CD4-positive, alpha-beta memory T cell (primary cell): Measurements from ENCODE around the gene AMBP. TPM values are rescaled to one million over a fixed set of nuclear protein-coding genes. Genes with fewer than 3 reads are reported as not detected.

ENCODE experiments used
- CTCF ChIA-PET: fragments of 350-600 bp; sonication (Branson Sonifier 250); formaldehyde crosslinking; loops from one replicate; lab custom pipeline; 2021; ENCODE audit warnings: inconsistent platforms; ENCODE audit not compliant: partially characterized antibody; lab: Charles Lee
- POLR2A ChIA-PET: fragments of 350-600 bp; sonication (Branson Sonifier 250); formaldehyde crosslinking; loops from one replicate; lab custom pipeline; 2021; ENCODE audit not compliant: partially characterized antibody; lab: Charles Lee
- DNase-seq, 5 donors: peaks; one replicate each; pipeline versions ENCODE4 v3.0.0 to v3.0.0-alpha.2; 2020 to 2022; ENCODE audit warnings: mixed read lengths in 1 of 5
- H3K27ac ChIP-seq: one replicate; pipeline ENCODE4 v1.7.0; 2013; ENCODE audit warnings: low read depth, low read length
- H3K27me3 ChIP-seq: 2 replicates; pipeline ENCODE4 v1.7.0; 2013; ENCODE audit warnings: mild to moderate bottlenecking, low read length, moderate library complexity; ENCODE audit not compliant: insufficient read depth
- H3K36me3 ChIP-seq: 2 replicates; pipeline ENCODE4 v1.7.0; 2013; ENCODE audit warnings: mild to moderate bottlenecking, low read length, moderate library complexity; ENCODE audit not compliant: insufficient read depth
- H3K4me1 ChIP-seq: 2 replicates; pipeline ENCODE4 v1.7.0; 2013; ENCODE audit warnings: mild to moderate bottlenecking, low read length, moderate library complexity; ENCODE audit not compliant: insufficient read depth
- H3K4me3 ChIP-seq, 2 donors: one replicate each; pipeline ENCODE4 v1.7.0; 2013; ENCODE audit warnings: low read length in 2 of 2, mild to moderate bottlenecking in 1 of 2
- H3K9me3 ChIP-seq, 2 donors: one replicate each; pipeline ENCODE4 v1.7.0; 2013; ENCODE audit warnings: low read length in 2 of 2, control low read depth in 1 of 2; ENCODE audit not compliant: control insufficient read depth in 1 of 2
- H3K27ac Mint-ChIP-seq, 7 donors: one replicate each; pipeline ENCODE4 v1.8.0; 2020 to 2021; ENCODE audit warnings: mixed read lengths in 7 of 7, mild to moderate bottlenecking in 6 of 7, inconsistent platforms in 3 of 7, moderate library complexity in 3 of 7
- H3K27me3 Mint-ChIP-seq, 2 donors: one replicate each; pipeline ENCODE4 v1.8.0; 2020 to 2021; ENCODE audit warnings: mixed read lengths in 2 of 2
- H3K36me3 Mint-ChIP-seq, 2 donors: one replicate each; pipeline ENCODE4 v1.8.0; 2020 to 2021; ENCODE audit warnings: mixed read lengths in 2 of 2, inconsistent platforms in 1 of 2, mild to moderate bottlenecking in 1 of 2
- H3K4me1 Mint-ChIP-seq, 4 donors: one replicate each; pipeline ENCODE4 v1.8.0; 2020 to 2021; ENCODE audit warnings: mixed read lengths in 4 of 4, mild to moderate bottlenecking in 1 of 4
- H3K4me3 Mint-ChIP-seq, 8 donors: one replicate each; pipeline ENCODE4 v1.8.0; 2020 to 2021; ENCODE audit warnings: mixed read lengths in 8 of 8, mild to moderate bottlenecking in 7 of 8, moderate library complexity in 6 of 8, inconsistent platforms in 3 of 8
- H3K9me3 Mint-ChIP-seq, 8 donors: one replicate each; pipeline ENCODE4 v1.8.0; 2020 to 2021; ENCODE audit warnings: mixed read lengths in 8 of 8, mild to moderate bottlenecking in 5 of 8, inconsistent platforms in 3 of 8, moderate library complexity in 1 of 8
- intact Hi-C: fragments of 100-400 bp; cut with micrococcal nuclease; formaldehyde crosslinking; loops from one replicate; pipeline ENCODE4 v1.15.1; 2023
- polyA plus RNA-seq, 2 donors: library from polyadenylated mRNA; unstranded; fragments of 300-500 nt; fragmentation: Illumina TruSeq; gene quantifications; one replicate each; pipeline ENCODE4 v1.2.3, GENCODE V29; 2021
- total RNA-seq, 2 experiments: library from RNA; stranded (reverse); gene quantifications; one replicate each; pipeline ENCODE4 v1.2.3, GENCODE V29; 2021

Gene AMBP
- total and polyA plus RNA-seq, 4 experiments from 2014 or later = not detected

DNA sequence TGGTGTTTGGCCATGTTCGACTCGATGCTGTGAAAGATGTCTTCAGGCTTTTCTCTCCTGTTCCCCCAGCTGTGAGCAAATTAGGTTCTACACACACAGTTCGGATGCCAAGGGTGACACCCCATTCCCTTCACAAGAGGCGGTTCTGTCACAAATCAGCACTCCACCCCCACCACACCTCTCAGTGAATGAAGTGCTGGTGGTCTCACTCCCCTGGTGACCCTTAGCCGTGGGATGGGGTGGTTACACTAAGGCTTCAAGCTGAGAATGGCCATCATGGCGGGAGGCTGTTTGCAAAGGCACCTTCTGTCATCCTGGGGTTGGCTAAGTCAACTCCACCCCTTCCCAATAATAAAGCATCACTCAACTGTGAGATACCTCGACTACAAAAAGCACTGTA is 26.4 kb downstream of the AMBP start:
- H3K4me3 Mint-ChIP-seq = no peak overlapping the region
- Histone ChIP-seq H3K4me1 (no peaks in the 10 kb centered on the region), H3K4me3 (no peak overlapping the region), H3K36me3 (no peaks in the 10 kb centered on the region), H3K27me3 (no peaks in the 10 kb centered on the region), H3K9me3 (no peaks in the 10 kb centered on the region), H3K27ac (no peak overlapping the region)
- H3K9me3 Mint-ChIP-seq = no peaks in the 10 kb centered on the region
- DNase-seq = no peak
- H3K27ac Mint-ChIP-seq = no peak overlapping the region
- H3K36me3 Mint-ChIP-seq = peaks cover 0 to 3% of the 10 kb centered on the region in 2 donors
- no peaks in the 10 kb centered on the region for H3K4me1 Mint-ChIP-seq
- POLR2A ChIA-PET = no interaction called here
- CTCF ChIA-PET = no interaction called here
- H3K27me3 Mint-ChIP-seq = peaks cover 0 to under 1% of the 10 kb centered on the region in 2 donors
- intact Hi-C loops = no loop called here

DNA sequence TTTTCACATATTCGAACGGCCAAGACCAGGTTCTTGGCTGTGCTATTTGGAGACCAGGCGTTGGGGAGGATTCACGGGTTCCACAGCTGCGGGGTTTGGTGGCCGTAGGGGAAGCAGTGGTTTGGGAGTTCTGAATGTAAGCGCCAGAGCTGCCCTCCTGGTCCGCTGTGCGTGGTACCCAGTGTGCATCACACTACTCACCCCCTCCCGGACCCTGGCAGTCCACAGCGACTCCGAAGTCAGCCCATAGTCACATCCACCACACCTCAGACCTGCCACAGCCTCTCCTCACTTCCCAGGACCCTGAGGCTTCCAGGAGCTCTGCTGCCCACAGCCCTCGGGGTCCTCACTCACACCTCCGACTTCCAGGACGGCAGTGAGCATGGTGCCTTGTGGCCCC is 26.8 kb downstream of the AMBP start:
- POLR2A ChIA-PET = no interaction called here
- no peaks in the 10 kb centered on the region for H3K9me3 ChIP-seq
- no peak overlapping the region for H3K27ac ChIP-seq
- H3K36me3 ChIP-seq = no peaks in the 10 kb centered on the region
- intact Hi-C loops = no loop called here
- peaks cover 0 to 4% of the 10 kb centered on the region in 2 donors for H3K27me3 Mint-ChIP-seq
- no peak overlapping the region for H3K4me3 Mint-ChIP-seq
- no peaks in the 10 kb centered on the region for H3K27me3 ChIP-seq
- H3K4me1 ChIP-seq = no peaks in the 10 kb centered on the region
- CTCF ChIA-PET = interaction anchor here (0.9 to 1.0 kb wide), 2 partner anchors 33 to 57 kb away, joined by 3 read pairs; no protein-coding TSS in a partner anchor
- H3K4me3 ChIP-seq = no peak overlapping the region
- H3K27ac Mint-ChIP-seq = no peak overlapping the region
- no peaks in the 10 kb centered on the region for H3K4me1 Mint-ChIP-seq
- H3K9me3 Mint-ChIP-seq = no peaks in the 10 kb centered on the region
- no peak for DNase-seq
- H3K36me3 Mint-ChIP-seq = peaks cover 0 to 3% of the 10 kb centered on the region in 2 donors

DNA sequence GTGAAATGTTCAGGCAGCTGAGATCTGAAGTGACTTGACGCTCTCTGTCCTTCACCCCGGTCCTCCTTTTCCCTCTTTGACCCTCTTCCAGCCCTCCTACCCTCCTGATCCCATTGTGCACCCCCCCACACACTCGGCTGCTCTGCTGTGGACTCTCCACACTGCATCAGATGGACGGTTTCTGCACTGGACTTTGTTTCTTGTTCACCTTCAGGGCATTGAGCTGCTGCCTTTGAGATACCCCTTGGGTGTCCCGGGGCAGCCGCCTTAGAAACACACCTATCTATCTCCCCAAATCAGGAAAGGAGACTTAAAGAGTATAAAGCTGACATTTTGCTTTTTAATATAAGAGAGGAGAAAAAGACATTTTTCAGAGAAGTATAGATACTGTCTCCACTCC is 27.5 kb downstream of the AMBP start:
- no peaks in the 10 kb centered on the region for H3K9me3 Mint-ChIP-seq
- POLR2A ChIA-PET = no interaction called here
- CTCF ChIA-PET = interaction anchor here (0.9 to 1.0 kb wide), 2 partner anchors 34 to 57 kb away, joined by 3 read pairs; no protein-coding TSS in a partner anchor

GRCh38 chr9:114050226-114050568 is 27.9 kb downstream of the AMBP start:
- Histone ChIP-seq H3K36me3 (no peaks in the 10 kb centered on the region), H3K4me1 (no peaks in the 10 kb centered on the region), H3K27ac (no peak overlapping the region), H3K4me3 (no peak overlapping the region), H3K9me3 (no peaks in the 10 kb centered on the region), H3K27me3 (no peaks in the 10 kb centered on the region)
- H3K9me3 Mint-ChIP-seq = no peaks in the 10 kb centered on the region
- ChIA-PET POLR2A (no interaction called here), CTCF (interaction anchor here (0.9 to 1.0 kb wide), 2 partner anchors 34 to 58 kb away, joined by 3 read pairs; no protein-coding TSS in a partner anchor)
- H3K36me3 Mint-ChIP-seq = peaks cover 0 to 3% of the 10 kb centered on the region in 2 donors
- H3K27ac Mint-ChIP-seq = no peak overlapping the region
- DNase-seq = no peak
- H3K4me3 Mint-ChIP-seq = no peak overlapping the region
- H3K4me1 Mint-ChIP-seq = no peaks in the 10 kb centered on the region
- H3K27me3 Mint-ChIP-seq = peaks cover 0 to 4% of the 10 kb centered on the region in 2 donors
- intact Hi-C loops = no loop called here

More for the DNA sequence above, 27.5 kb downstream of the AMBP start:
- no peak overlapping the region for H3K4me3 Mint-ChIP-seq
- no peak for DNase-seq
- H3K9me3 ChIP-seq = no peaks in the 10 kb centered on the region
- peaks cover 0 to 4% of the 10 kb centered on the region in 2 donors for H3K27me3 Mint-ChIP-seq
- intact Hi-C loops = no loop called here
- H3K4me1 ChIP-seq = no peaks in the 10 kb centered on the region
- no peak overlapping the region for H3K27ac ChIP-seq
- H3K4me3 ChIP-seq = no peak overlapping the region
- no peaks in the 10 kb centered on the region for H3K4me1 Mint-ChIP-seq
- H3K27ac Mint-ChIP-seq = no peak overlapping the region
- peaks cover 0 to 3% of the 10 kb centered on the region in 2 donors for H3K36me3 Mint-ChIP-seq
- no peaks in the 10 kb centered on the region for H3K36me3 ChIP-seq
- H3K27me3 ChIP-seq = no peaks in the 10 kb centered on the region

- no peak overlapping the region for H3K27ac Mint-ChIP-seq
- H3K4me1 ChIP-seq = no peaks in the 10 kb centered on the region
- no peaks in the 10 kb centered on the region for H3K9me3 Mint-ChIP-seq
- no peaks in the 10 kb centered on the region for H3K27me3 ChIP-seq
- intact Hi-C loops = no loop called here
- no peaks in the 10 kb centered on the region for H3K36me3 ChIP-seq
- peaks cover 0 to 3% of the 10 kb centered on the region in 2 donors for H3K36me3 Mint-ChIP-seq
- POLR2A ChIA-PET = no interaction called here
- DNase-seq = no peak
- peaks cover 0 to 4% of the 10 kb centered on the region in 2 donors for H3K27me3 Mint-ChIP-seq
- H3K4me3 ChIP-seq = no peak overlapping the region
- H3K4me1 Mint-ChIP-seq = no peaks in the 10 kb centered on the region
- H3K4me3 Mint-ChIP-seq = no peak overlapping the region
- CTCF ChIA-PET = no interaction called here
- H3K9me3 ChIP-seq = no peaks in the 10 kb centered on the region
- no peak overlapping the region for H3K27ac ChIP-seq
Measured at GRCh38 chr9:114049441-114050225, 28.5 kb downstream of the AMBP start.

DNA sequence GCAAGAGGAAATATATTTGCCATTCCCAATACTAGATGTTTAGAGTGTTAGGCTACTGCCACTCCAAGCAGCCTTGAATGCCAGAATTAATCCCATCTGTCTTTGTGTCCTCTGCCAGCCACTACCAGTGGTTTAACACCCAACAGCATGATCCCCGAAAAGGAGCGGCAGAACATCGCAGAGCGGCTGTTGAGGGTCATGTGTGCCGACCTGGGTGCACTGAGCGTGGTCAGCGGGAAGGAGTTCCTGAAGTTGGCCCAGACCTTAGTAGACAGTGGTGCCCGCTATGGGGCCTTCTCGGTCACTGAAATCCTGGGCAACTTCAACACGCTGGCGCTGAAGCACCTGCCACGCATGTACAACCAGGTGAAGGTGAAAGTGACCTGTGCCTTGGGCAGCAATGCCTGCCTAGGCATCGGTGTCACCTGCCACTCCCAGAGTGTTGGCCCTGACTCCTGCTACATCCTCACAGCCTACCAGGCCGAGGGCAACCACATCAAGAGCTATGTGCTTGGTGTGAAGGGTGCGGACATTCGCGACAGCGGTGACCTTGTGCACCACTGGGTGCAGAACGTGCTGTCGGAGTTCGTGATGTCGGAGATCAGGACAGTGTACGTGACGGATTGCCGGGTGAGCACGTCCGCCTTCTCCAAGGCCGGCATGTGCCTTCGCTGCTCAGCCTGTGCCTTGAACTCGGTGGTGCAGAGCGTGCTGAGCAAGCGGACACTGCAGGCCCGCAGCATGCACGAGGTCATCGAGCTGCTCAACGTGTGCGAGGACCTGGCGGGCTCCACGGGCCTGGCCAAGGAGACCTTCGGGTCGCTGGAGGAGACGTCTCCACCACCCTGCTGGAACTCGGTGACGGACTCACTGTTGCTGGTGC is 29.3 kb downstream of the AMBP start:
- Histone ChIP-seq H3K36me3 (no peaks in the 10 kb centered on the region), H3K4me3 (no peak overlapping the region), H3K27me3 (no peaks in the 10 kb centered on the region), H3K9me3 (no peaks in the 10 kb centered on the region), H3K4me1 (no peaks in the 10 kb centered on the region), H3K27ac (no peak overlapping the region)
- peaks cover 0 to under 1% (median 0%) of the 10 kb centered on the region in 8 donors for H3K9me3 Mint-ChIP-seq
- ChIA-PET CTCF (no interaction called here), POLR2A (no interaction called here)
- H3K4me1 Mint-ChIP-seq = no peaks in the 10 kb centered on the region
- H3K4me3 Mint-ChIP-seq = no peak overlapping the region
- DNase-seq = no peak
- peaks cover 0 to 4% of the 10 kb centered on the region in 2 donors for H3K27me3 Mint-ChIP-seq
- intact Hi-C loops = no loop called here
- H3K27ac Mint-ChIP-seq = no peak overlapping the region
- peaks cover 0 to 3% of the 10 kb centered on the region in 2 donors for H3K36me3 Mint-ChIP-seq

DNA sequence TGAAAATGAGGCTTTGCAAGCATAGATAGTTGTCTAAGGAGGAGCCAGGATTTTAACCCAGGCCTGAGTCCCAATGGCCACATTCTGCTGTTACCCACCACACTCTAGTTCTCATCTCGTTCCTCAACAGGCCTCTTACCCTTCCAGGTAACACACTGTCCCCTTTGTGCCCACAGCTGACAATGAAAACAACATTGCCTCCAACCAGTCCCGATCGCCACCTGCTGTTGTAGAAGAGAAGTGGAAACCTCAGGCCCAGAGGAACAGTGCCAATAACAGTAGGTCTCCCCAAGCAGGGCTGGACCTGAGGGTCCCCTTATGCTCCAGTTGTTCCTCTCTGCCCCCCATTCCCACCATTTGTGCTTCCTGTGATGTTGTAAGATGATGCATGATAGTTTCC is 30.4 kb downstream of the AMBP start:
- H3K27me3 Mint-ChIP-seq = peaks cover 0 to 4% of the 10 kb centered on the region in 2 donors
- POLR2A ChIA-PET = no interaction called here

More for the DNA sequence above, 30.4 kb downstream of the AMBP start:
- DNase-seq = no peak
- CTCF ChIA-PET = no interaction called here
- Histone ChIP-seq H3K4me1 (no peaks in the 10 kb centered on the region), H3K36me3 (no peaks in the 10 kb centered on the region), H3K27ac (no peak overlapping the region), H3K4me3 (no peak overlapping the region), H3K9me3 (no peaks in the 10 kb centered on the region), H3K27me3 (no peaks in the 10 kb centered on the region)
- no peak overlapping the region for H3K4me3 Mint-ChIP-seq
- no peaks in the 10 kb centered on the region for H3K4me1 Mint-ChIP-seq
- H3K36me3 Mint-ChIP-seq = peaks cover 0 to 3% of the 10 kb centered on the region in 2 donors
- no peak overlapping the region for H3K27ac Mint-ChIP-seq
- intact Hi-C loops = no loop called here
- peaks cover 0 to 2% (median 0%) of the 10 kb centered on the region in 8 donors for H3K9me3 Mint-ChIP-seq
